GM12874 (cell line): Measurements from ENCODE around the gene CHD1L.

Experiments used
- CTCF ChIP-seq: IDR thresholded peaks from 2 replicates; pipeline ENCODE4 v1.5.1; 2011; ENCODE audit warnings: low read depth, mild to moderate bottlenecking, control low read depth, low read length, moderate library complexity; ENCODE audit not compliant: insufficient read depth

CHD1L gene

DNA sequence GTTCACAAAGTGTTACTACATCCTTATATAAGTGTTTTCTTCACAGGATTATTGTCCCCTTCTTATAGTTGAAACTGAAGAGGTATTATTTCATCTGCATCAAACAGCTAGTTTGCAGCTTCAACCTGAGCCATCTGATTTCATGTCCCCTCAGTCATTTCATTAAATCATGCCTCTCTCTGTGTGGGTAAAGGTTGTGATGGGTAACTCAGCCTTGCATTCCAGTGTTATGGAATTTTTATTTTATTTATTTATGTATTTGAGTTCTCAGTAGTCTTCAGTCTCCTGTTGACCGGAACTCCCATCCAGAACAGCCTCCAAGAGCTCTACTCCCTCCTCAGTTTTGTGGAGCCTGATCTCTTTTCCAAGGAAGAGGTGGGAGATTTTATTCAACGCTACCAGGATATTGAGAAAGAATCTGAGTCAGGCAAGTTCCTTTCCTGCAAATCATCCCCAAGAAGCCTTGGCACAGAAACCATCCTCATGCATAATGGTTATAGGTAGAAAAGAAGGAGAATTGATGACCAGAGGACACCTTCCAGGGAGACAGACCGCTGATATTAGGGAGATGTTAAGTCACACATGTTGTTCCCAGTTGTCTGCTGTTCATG is 21.8 kb downstream of the CHD1L start:
- TF ChIP-seq CTCF, result no peak

GRCh38 chr1:147266381-147266780 is 23.9 kb downstream of the CHD1L start:
- TF ChIP-seq CTCF, result no peak

DNA sequence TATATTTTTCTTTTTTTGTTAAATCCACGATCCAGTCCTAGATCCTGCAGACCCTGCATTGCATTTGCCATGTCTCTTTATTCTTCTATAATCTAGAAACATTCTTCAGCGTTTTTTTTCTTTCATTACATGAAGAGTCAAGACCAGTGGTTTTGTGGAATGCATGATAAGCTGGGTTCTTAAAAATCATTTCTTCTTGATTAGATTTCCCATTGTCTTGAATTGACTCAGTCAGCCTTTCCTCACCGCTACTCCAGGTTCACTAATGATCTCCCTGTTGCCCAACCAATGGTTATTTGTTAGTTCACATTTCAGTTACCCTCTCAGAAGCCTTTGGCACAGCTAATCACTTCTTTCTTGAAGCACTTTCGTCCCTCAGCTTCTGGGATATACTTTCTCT is 25.2 kb downstream of the CHD1L start:
- TF ChIP-seq CTCF, result no peak

- TF ChIP-seq CTCF, result no peak
These were observed 28.2 kb downstream of the CHD1L start for GRCh38 chr1:147270721-147271120.

- TF ChIP-seq CTCF, result no peak
These were observed 29.6 kb downstream of the CHD1L start for GRCh38 chr1:147272042-147272441.

DNA sequence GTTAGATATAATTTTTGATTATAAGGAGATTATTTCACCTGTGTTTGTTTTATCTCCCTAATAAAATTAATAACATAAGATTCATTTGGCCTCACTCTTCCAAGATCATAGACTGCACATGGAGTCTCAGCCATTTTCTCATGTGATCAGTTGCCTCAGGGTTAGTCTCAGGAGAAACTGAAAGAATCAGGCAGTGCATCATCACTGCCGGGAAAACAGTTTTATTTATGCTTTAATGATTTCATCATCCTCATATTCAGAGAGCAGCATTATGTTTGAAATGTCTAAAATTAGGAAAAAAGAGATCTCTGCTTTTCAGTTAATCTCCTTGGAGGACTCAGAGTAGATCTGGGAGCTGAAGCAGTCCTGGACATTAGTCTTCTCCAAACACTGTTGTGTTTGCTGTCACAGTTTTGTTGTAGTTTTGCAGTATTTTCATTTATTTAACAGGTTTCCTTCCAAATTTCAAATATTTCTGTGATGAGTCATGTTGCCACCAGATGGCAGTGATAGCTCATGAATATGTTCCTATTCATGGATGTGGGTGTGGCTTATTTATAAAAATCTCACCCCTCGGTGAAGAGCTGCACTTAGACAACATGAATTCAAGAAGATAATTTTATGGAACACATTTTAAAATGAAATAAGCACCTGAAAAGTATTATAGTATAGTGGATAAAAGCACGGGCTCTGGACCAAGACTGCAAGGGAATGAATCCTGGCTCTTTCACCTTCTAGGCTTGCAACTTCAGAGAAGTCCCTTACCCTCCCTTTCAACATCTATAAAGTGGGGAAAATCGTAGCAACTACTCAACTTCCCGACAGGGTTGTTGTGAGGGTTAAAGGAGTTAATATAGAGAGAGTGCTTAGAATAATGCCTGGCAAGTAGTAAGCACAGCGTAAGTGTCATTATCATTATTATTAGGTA is 31.2 kb downstream of the CHD1L start:
- peak; percentile 37; the same call in 1 of the 2 replicates for TF ChIP-seq CTCF

GRCh38 chr1:147281950-147282349 is 39.5 kb downstream of the CHD1L start:
- no peak for TF ChIP-seq CTCF
